Measurements from ENCODE around the gene DCUN1D4.

- TF ChIP-seq CTCF (conservative IDR thresholded peaks at IDR 0.05; ENCODE audit: low read length) (no peak), EZH2phosphoT487 (IDR thresholded peaks at IDR 0.05; ENCODE audit: borderline replicate concordance, low read depth, low read length) (no peak)
Measured at GRCh38 chr4:51884055-51884454, 41.1 kb downstream of the DCUN1D4 start.
